HG02610 (cell line): ENCODE measurements around the gene XYLT1.

ENCODE experiments used
- ATAC-seq: cut with Tn5 transposase; IDR thresholded peaks from one replicate; pipeline ENCODE4 v1.9.1; 2021; ENCODE audit warnings: mild to moderate bottlenecking, moderate library complexity; ENCODE audit not compliant: unreplicated experiment

Gene XYLT1

DNA sequence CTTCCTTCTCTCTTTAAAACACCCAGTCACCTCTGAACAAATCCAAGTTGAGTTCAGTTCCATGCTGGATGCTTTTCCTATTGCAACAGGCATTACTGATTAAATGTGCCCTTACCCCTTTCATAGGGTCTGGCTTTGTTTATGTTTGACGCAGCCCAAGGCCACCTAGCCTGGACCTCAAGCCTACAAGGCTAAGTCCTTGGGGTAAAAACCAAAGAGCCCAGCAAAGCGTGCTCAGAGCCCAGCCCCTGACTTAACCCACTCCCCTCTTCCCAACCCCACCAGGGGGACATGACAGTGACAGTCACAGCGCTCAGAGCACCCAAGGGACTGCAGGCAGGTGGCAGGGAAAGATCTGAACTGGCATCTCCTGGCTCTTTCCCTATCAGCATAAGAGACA, 200.6 kb downstream of the XYLT1 start:
- no peak for ATAC-seq

DNA sequence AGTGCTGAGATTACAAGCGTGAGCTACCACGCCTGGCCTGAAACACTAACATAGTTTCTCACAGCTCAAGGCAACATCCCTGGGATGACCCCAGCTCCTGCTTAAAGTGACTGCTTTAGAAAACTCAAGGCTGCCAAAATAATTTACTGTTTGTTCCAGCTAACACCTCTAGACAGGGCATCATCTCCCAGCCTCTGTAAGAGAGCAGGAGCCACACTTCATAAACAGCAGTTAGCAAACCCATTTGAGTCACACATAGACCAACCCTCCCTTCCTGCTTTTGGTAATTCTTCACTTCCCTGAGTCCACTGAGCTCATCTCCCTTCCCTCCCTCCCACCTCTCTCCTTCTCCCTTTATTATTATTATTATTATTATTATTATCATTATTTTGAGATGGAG, 201.3 kb downstream of the XYLT1 start:
- no peak for ATAC-seq

DNA sequence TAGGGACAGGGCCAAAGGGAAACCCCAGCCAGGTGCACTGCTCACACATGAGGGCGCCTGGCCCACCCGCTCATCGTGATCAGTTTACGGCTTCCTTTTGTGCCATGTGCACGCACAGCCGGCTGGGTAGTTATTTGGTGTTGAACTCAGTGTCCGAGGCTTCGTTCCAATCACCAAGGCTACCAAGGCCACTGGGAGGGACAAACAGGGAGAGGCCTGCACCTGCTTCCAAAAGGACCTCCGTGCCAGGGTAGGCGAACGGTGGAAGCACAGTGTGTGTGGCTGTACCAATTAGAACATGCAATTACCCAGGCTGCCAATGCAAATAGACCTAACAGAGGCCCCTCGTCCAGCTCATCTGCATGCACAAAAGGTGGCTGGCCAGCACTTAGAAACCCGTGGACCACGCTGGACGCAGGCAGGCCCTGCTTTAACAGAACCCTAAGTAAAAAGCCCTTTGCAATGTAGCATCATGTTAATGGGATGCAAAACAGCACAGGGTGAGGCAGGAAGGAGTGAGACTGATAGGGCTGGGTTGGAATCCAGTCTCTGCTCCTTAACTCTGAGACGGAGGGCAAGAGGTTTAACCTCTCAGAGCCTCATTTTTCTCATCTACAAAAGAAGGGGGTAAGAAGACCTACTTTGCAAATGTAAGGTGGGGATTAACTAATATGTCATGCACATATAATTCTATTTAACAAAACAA, 204.0 kb downstream of the XYLT1 start:
- no peak for ATAC-seq

DNA sequence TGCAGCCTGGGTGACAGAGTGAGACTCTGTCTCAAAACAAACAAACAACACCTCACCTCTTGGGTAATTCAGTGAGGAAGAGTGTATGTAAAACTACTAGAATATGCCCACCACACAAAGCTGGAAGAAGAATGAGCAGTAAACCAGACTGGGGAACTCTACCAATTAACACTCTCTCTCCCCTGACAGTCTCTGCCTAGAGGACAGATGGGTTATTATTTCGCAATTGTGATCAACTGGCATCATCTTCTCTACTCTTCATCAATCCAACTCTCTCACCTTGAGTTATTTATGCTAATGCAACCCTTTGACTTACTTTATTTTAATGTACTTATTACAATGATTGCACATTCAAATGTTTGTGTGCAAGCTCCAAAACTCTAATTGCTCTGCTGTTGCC, 205.6 kb downstream of the XYLT1 start:
- ATAC-seq: no peak

DNA sequence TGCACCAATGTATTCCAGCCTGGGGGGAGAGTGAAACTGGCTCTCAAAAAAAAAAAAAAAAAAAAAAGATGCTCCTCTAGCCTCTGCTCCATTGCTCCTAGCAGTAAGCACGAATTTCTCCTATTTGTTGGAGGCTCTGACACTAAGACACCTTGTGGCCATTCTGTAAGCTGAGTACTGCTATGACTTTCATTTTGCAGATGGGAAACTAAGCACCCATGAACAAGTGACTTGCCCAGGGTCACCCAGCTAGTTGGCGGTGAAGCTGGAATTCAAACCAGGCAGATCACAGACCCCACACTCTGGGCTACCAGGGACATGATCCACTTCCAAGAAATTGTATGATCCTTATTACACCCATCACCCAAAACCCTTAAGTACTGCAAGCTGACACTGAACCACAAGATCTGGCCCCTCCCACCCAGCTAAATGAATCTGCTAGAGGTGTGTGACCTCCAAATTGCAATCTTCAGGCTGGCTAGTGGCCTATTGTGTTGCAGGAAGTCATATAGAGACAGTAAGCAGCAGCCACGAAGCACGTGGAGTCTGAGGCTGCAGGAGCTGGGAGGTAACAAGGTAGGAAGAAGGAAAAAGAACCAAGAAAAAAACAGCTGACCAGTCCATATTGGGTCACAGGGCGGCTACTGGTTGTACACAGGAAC, 209.4 kb downstream of the XYLT1 start:
- no peak for ATAC-seq

DNA sequence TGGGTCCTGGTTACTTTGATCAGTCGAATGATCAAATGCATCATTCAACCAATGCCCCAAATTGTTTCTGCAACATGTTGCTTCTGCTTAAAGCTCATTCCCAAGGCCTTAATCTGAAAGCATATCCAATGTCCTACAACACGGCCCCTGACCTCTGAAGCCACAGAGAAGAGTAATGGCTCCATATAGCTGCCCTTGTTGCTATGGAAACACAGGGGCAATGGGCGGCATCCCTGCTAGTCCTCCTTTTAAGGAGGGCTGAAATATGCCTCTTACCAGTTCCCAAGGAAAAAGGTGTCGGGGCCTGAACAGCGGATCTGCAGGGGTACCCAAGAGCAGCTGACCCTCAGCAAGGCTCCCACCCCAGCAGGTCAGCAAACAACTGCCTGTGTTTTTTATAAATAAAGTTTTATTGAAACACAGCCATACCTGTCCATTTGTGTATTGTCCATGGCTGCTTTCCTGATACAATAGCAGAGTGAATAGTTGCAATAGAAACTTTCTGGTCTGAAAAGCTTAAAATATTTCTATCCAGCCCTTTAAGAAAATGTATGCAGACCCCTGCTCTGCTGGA, 210.4 kb downstream of the XYLT1 start:
- no peak for ATAC-seq

DNA sequence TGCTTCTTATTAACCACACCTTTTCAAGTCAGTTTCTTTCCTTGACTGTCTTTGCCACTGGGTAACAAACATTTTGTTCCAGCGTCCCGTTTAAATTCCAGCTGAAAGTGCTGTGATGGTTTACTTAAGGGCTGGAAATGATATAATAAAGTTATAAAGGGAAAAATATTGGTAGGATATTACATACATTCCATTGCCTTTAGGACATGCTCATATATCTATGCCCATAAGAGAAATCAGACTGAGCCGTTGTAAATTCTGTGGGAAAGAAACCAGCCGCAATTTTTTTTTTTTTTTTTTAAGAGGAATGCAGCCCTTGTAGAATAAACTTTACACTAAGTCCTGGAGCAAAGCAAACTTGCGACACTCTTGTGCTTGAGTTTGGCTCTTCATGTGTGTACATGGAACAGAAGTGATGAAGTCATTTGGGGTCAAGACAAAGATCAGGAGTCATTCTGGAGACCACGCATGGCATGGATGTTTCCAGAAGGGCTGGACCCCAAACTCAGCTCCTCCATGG, 210.9 kb downstream of the XYLT1 start:
- no peak for ATAC-seq

DNA sequence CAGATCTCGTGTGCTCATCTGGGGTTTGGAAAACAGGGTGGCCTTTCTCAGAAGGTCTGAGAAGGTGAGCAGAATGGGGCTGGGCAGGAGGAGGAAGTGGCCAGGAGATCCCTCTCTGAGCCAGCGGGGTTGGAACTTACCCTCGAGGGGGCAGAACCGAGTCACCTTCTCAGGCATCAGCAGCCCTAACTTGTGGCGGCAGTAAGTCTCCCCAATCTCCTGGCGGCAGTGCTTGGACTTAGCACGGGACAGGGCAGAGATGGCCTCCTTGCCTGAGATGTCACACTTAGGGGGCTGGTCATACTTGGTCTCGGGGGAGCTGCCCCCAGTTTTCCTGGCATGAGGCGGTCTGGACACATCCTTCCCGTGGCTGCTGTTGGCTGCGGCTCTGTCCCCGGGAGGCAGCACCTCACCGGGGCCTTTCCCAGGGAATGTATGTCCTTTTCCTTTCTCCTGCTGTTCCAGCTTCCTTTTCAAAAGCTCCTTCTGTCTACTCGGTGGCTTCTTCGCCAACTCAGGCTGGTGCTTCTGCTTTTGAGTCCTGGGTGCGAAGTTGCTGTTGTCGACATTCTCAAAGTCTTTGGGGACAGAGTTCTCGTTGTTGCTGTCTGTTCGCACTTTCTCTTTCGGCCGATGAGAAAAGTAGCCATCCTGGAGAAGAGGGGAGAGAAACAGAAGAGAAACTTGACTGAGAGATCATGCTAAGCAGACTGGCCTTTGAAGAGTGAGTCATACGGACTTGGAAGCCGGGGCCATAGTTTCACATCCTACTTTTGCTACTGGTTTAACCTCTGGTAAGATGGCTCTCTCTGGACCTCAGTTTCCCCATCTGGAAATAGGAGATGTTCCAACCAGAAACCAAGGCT, 211.7 kb downstream of the XYLT1 start:
- ATAC-seq: peak; percentile 64

DNA sequence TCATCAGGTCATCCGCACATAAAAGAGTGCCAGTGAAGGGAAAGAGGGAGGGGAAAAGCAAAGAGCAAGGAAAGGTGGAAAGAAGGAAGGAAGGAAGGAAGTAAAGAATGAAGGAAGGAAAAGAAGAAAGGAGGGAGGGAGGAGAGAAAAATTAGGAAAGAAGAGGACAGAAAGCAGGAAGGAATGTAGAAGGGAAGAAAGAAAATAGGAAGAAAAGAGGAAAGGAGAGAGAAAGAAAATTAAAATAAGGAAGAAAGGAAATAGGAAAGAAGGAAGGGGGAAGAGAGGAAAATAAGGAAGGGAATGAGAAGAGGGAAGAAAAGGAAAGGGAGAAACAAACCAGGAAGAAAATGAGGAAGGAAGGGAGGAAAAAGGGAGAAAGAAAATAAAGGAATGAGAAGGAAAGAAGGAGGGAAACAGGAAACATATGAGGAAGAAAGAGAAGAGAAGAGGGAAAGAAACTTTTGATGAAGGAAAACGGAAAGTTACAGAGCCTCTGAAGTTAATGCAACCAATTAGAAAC, 212.6 kb downstream of the XYLT1 start:
- no peak for ATAC-seq

DNA sequence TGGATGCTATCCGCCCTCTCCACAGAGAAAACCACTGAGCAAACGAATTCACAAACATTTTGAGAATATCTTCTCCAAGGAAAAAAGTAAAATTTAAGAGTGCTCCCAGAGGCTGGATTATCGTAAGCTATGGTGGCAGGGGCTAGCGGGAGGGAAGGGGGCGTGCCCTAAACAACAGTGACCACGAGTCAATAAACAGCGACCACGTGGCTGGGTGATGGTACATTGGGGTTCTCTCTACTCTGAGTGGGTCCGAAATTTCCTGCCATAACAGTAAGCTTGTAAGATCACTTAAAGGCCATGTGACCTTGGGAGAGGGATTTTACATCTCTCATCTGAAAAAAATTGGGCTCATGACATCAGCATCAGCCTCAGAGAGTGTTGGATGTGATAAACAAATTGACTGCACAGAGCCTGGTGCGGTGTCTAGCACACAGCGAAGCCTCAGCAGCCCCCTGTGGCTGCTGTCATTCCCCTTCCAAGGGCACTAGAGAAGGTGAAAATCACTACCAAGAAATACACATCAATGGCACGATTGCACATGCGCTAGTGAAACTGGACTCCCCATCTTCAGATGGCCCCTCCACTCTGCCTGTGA, 213.2 kb downstream of the XYLT1 start:
- no peak for ATAC-seq

DNA sequence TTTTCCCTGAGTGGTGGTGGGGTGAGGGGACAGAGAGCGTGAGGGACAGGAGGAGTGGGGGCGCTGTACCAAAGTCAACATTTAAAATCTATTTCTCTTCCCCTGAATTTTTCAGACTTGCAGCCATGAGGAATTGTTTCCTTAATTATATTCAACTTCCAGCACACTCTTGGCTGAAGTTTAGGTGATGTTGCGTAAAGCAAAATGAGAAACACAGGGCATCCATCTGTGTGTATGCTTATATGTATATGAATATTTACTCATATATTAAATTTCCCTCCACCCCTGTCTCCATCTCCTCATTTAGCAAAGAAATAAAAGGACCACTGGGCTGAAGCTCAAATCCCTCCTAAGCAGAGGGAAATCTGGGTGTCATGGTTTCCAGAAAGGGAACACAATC, 218.1 kb downstream of the XYLT1 start:
- no peak for ATAC-seq

DNA sequence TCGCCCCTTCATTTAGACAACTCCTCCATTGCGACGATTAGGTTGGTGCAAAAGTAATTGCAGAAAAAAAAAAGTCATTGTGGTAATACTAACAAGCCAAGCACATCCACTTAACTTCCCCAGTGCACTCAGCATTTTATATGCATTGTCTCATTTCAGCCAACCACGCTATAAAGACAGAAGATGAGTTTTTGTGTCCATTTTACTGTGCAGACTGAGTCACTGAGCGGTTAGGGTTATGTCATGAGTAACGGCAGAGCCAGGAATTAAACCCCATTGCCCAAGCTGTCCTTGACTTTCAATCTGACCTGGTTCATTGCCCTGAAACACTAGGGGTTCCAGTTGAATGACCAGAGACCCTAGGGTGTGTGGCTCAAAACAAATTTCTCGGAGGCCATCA, 218.7 kb downstream of the XYLT1 start:
- ATAC-seq: no peak

DNA sequence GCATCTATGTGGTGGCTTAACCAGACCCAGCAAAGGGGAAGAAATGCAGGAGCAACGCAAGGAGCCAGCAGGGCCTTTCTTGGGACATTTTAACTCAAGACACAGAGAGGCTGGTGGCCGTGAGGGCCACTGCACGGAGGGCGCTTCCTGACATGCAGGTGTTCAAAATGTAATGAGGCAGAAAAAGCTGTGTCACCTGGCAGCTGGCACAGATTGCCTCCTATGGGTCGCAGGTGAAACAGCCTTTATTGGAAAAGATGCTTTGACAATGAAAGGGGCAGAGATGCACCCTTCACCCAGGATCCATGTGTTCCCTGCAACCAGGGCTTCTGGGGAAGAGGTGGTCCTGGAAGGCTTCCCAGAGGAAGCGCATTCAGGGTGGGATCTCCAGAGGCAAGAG, 219.3 kb downstream of the XYLT1 start:
- no peak for ATAC-seq

DNA sequence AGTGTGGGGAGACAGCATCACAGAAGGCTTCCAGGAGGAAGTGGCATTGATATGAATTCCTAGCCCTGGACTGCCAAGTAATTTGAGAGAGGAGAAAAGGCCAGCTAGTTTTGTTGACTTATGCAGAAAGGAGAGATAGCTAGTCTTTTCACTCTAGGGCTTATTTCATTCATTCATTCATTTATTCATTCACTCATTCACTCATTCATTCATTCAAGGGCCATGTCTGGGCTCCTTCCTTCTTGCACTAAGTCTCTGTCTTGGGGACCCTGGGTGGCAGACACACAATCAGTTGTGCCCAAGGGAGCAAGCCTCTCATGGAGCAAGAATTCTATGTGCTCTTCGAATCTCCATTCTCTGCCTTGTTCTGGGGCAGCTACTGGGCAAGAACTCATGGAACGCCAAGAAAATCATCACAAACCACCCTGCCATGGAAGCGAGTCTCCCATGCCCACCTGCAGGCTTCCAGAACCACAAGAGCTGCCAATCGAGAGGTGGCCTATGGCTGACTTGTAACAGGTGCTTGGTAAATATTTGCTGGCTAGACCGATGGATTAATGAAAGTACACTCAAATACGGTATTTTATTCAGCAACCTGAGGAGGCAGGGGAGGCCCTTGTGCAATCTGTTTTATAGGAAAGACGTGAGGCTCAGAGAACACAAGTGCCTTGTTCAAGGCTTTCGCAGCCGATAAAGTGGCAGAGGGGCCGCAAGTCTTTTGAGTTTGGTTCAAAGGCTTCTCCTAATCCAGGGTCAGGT, 223.6 kb downstream of the XYLT1 start:
- ATAC-seq: no peak

DNA sequence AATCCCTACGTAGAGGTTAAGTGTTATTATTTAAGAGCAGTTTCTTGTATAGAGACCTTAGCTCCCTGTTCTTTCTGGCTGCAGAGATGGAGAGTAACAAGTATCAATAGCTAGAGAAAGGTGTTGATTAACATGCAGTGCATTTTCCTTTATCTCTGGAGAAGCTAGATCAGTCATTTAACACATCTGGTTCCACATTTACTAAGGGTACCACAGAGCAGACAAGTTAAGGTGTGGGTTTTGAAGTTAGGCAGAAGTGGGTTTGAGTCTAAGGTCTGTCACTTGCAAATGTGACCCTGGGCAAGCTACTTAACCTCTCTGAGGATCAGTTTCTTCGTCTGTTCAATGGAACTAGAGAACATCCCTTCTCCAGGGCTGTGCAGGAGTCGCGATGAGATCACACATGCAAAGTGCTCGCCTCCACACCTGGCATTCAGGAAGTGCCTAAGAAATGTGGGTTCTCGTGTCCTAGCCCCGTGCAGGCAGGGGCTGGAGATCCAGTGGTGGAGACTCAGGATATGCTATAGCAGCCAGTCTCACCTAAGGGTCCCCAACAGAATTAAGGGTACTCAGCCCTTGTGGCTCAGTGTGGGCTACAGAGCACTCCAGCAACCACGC, 224.4 kb downstream of the XYLT1 start:
- ATAC-seq: no peak

DNA sequence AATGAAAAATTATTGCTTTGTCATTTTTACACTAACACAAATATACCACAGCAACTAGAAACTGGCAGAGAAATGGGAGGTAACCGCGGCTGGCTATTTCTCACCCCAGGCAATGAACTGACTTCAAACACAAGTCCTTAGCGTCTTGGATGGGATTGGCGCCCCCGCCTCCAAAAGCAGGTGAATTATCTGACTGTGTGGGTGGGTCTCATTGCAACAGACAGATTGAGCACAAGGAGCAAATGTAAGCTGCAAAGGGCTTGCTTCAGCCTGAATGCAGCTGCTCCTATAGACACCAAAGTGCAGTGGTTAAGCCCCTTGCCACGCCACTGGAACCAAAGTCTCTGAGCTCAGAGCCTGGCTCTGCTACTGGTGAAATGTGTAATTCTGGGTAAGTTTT, 225.0 kb downstream of the XYLT1 start:
- ATAC-seq: no peak

DNA sequence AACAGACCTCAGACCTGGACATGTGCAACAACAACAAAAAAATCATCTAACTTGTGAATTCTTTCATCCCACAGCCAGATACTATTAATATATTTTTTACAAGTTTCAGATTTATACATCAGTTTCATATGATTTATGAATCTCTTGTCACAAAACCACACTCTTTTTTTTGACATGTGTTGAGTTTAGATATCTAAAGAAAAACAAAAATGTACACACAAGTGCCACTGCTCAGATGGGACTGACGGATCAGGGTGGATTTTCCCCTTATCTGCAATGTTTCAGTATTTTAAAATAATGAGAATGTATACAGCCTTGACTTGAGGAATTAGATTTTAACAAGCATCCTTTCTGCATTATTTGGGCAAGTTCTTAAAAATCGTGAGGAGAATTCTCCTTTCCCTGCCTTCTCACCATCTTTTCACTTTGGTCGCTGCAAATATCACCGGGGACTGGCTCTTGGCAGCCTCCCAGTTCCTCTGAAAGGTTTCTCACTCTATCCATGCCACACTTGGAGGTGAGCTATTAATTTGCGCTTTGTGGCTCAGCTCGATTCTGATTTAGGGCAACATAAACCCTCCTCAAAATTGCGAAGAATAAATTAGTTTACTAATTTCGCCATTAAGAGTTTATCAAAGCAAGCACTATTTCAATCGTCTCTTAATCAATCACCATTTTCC, 225.7 kb downstream of the XYLT1 start:
- no peak for ATAC-seq

DNA sequence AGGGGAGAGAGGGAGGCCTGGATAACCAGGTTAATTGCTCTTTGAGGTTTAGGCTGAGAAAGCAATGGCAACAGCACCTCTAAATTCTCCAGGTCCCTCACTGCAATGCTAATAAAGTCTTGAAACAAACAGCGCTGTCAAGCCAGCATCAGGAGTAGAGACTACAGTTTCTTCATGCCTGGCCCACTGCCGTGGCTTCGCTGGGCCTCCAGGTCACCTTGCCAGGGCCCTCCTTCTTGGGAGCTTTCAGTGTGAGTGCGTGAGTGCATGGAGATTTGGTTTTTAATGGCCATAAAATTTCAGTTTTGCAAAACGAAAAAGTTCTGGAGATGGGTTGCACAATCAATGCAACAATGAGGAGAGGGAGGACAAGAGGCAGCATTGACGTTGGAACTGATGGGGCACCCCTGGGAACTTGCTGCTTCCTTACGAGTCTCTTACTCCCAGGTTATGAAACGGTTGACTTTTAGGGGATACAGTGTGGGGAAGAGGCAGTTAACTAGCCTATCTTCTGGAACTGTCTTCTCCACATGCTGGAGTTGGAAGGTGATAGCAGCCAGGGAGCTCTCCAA, 229.4 kb downstream of the XYLT1 start:
- ATAC-seq: no peak
